ENCODE results near the gene NDFIP1.

DNA sequence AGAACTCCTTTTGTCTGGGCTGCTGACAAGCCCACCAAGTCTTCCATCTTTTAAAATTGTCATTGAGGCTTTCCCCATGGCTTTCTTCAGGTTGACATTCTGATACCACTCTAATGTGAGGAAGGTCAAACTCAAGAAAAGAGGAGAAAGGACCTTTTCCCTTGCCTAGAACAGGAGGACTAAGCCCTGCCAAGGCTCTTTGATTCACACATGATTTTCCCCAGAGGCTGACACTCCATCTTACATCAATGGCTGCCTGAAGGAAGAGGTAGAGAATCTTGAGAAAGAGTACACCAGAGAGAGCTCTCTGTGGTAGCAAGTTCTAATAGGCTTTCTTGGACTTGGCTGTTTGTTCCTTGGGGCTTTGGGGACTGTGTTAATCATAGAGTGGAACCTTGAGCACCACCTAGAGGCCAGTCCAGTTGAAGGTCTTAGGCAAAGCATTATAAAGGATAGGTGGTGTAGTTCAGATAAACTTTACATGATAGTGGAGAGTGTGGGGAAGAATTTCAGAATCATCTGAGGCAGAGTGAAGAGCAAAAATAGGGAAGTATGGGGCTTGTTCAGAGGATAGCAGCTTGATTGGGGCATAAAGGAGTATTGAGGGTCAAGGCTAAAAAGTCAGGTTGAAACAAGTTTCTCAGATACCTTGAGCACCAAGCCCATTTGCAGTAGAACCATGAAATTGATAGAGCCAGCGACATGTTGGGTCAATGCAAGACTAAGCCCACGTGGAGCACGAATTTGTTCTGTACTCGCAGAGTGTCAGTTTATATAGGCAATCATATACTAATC lies 36.7 kb downstream of the NDFIP1 start:
- TF ChIP-seq POLR2A (IDR thresholded peaks at IDR 0.05) = no peak
- TF ChIP-seq, protein P1, sequence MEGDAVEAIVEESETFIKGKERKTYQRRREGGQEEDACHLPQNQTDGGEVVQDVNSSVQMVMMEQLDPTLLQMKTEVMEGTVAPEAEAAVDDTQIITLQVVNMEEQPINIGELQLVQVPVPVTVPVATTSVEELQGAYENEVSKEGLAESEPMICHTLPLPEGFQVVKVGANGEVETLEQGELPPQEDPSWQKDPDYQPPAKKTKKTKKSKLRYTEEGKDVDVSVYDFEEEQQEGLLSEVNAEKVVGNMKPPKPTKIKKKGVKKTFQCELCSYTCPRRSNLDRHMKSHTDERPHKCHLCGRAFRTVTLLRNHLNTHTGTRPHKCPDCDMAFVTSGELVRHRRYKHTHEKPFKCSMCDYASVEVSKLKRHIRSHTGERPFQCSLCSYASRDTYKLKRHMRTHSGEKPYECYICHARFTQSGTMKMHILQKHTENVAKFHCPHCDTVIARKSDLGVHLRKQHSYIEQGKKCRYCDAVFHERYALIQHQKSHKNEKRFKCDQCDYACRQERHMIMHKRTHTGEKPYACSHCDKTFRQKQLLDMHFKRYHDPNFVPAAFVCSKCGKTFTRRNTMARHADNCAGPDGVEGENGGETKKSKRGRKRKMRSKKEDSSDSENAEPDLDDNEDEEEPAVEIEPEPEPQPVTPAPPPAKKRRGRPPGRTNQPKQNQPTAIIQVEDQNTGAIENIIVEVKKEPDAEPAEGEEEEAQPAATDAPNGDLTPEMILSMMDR (IDR thresholded peaks at IDR 0.05) = peak in 2 of 3 donors; percentile 48 to 52

Measured in breast epithelium (tissue), 3 donors.